CD4-positive, alpha-beta memory T cell (primary cell): ENCODE data around the gene RBM8A. TPM values are rescaled to one million over a fixed set of nuclear protein-coding genes. Genes with fewer than 3 reads are reported as not detected.

ENCODE experiments used
- CTCF ChIA-PET: fragments of 350-600 bp; sonication (Branson Sonifier 250); formaldehyde crosslinking; loops from one replicate; lab custom pipeline; 2021; ENCODE audit warnings: inconsistent platforms; ENCODE audit not compliant: partially characterized antibody; lab: Charles Lee
- POLR2A ChIA-PET: fragments of 350-600 bp; sonication (Branson Sonifier 250); formaldehyde crosslinking; loops from one replicate; lab custom pipeline; 2021; ENCODE audit not compliant: partially characterized antibody; lab: Charles Lee
- DNase-seq, 5 donors: peaks; one replicate each; pipeline versions ENCODE4 v3.0.0 to v3.0.0-alpha.2; 2020 to 2022; ENCODE audit warnings: mixed read lengths in 1 of 5
- H3K27ac ChIP-seq: one replicate; pipeline ENCODE4 v1.7.0; 2013; ENCODE audit warnings: low read depth, low read length
- H3K27me3 ChIP-seq: 2 replicates; pipeline ENCODE4 v1.7.0; 2013; ENCODE audit warnings: mild to moderate bottlenecking, low read length, moderate library complexity; ENCODE audit not compliant: insufficient read depth
- H3K36me3 ChIP-seq: 2 replicates; pipeline ENCODE4 v1.7.0; 2013; ENCODE audit warnings: mild to moderate bottlenecking, low read length, moderate library complexity; ENCODE audit not compliant: insufficient read depth
- H3K4me1 ChIP-seq: 2 replicates; pipeline ENCODE4 v1.7.0; 2013; ENCODE audit warnings: mild to moderate bottlenecking, low read length, moderate library complexity; ENCODE audit not compliant: insufficient read depth
- H3K4me3 ChIP-seq, 2 donors: one replicate each; pipeline ENCODE4 v1.7.0; 2013; ENCODE audit warnings: low read length in 2 of 2, mild to moderate bottlenecking in 1 of 2
- H3K9me3 ChIP-seq, 2 donors: one replicate each; pipeline ENCODE4 v1.7.0; 2013; ENCODE audit warnings: low read length in 2 of 2, control low read depth in 1 of 2; ENCODE audit not compliant: control insufficient read depth in 1 of 2
- H3K27ac Mint-ChIP-seq, 7 donors: one replicate each; pipeline ENCODE4 v1.8.0; 2020 to 2021; ENCODE audit warnings: mixed read lengths in 7 of 7, mild to moderate bottlenecking in 6 of 7, inconsistent platforms in 3 of 7, moderate library complexity in 3 of 7
- H3K27me3 Mint-ChIP-seq, 2 donors: one replicate each; pipeline ENCODE4 v1.8.0; 2020 to 2021; ENCODE audit warnings: mixed read lengths in 2 of 2
- H3K36me3 Mint-ChIP-seq, 2 donors: one replicate each; pipeline ENCODE4 v1.8.0; 2020 to 2021; ENCODE audit warnings: mixed read lengths in 2 of 2, inconsistent platforms in 1 of 2, mild to moderate bottlenecking in 1 of 2
- H3K4me1 Mint-ChIP-seq, 4 donors: one replicate each; pipeline ENCODE4 v1.8.0; 2020 to 2021; ENCODE audit warnings: mixed read lengths in 4 of 4, mild to moderate bottlenecking in 1 of 4
- H3K4me3 Mint-ChIP-seq, 8 donors: one replicate each; pipeline ENCODE4 v1.8.0; 2020 to 2021; ENCODE audit warnings: mixed read lengths in 8 of 8, mild to moderate bottlenecking in 7 of 8, moderate library complexity in 6 of 8, inconsistent platforms in 3 of 8
- H3K9me3 Mint-ChIP-seq, 8 donors: one replicate each; pipeline ENCODE4 v1.8.0; 2020 to 2021; ENCODE audit warnings: mixed read lengths in 8 of 8, mild to moderate bottlenecking in 5 of 8, inconsistent platforms in 3 of 8, moderate library complexity in 1 of 8
- intact Hi-C: fragments of 100-400 bp; cut with micrococcal nuclease; formaldehyde crosslinking; loops from one replicate; pipeline ENCODE4 v1.15.1; 2023
- polyA plus RNA-seq, 2 donors: library from polyadenylated mRNA; unstranded; fragments of 300-500 nt; fragmentation: Illumina TruSeq; gene quantifications; one replicate each; pipeline ENCODE4 v1.2.3, GENCODE V29; 2021
- total RNA-seq, 2 experiments: library from RNA; stranded (reverse); gene quantifications; one replicate each; pipeline ENCODE4 v1.2.3, GENCODE V29; 2021

Gene RBM8A
- total and polyA plus RNA-seq, 4 experiments from 2014 or later = 116 to 169 (median 126) TPM

DNA sequence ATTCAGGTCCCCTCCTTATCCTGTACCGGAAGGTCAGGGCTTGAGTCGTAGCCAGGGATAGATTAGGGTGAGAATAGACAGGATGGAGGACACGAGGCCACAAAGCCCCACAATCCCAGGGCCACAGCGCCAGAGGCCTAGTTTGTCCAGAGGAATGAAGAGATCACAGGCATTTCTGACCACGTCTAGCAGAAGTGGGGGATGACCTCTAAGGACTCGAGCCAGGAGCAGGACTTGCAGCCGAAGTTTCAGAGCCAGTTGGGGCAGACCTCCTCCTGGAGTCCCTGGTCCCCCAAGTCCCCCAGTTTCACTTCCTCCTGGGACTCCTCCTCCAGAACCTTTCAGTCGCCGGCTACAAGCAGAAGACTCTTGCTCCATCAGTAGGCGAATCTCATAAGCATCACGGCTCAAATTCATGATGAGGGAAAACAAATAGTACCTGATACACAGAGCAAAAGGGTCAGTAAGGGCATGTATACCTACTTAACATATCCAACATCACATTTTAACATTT lies 15.1 kb downstream of the RBM8A start:
- H3K4me1 ChIP-seq = peaks cover 7% of the 10 kb centered on the region
- no peak overlapping the region for H3K4me3 Mint-ChIP-seq
- H3K27ac Mint-ChIP-seq = peak overlapping the region in 3 of 7 donors; percentile 14 to 57 (median 43)
- H3K4me1 Mint-ChIP-seq = peaks cover 14 to 19% (median 16%) of the 10 kb centered on the region in 4 donors
- CTCF ChIA-PET = interaction anchor here (4.2 to 7.3 kb wide), 3 partner anchors 21 to 64 kb away, joined by 23 to 121 read pairs (median 37); partner anchors contain the start of genes NUDT17 and PIAS3
- POLR2A ChIA-PET = interaction anchor here (2.1 kb wide), 1 partner anchor 15 kb away, joined by 9 read pairs; the partner anchor contains the start of gene RBM8A
- intact Hi-C loops = no loop called here
- H3K27me3 ChIP-seq = no peaks in the 10 kb centered on the region
- H3K9me3 ChIP-seq = no peaks in the 10 kb centered on the region
- no peak for DNase-seq
- H3K9me3 Mint-ChIP-seq = no peaks in the 10 kb centered on the region
- peaks cover 47 to 51% of the 10 kb centered on the region in 2 donors for H3K36me3 Mint-ChIP-seq
- no peak overlapping the region for H3K27ac ChIP-seq
- no peak overlapping the region for H3K4me3 ChIP-seq
- H3K27me3 Mint-ChIP-seq = no peaks in the 10 kb centered on the region
- peaks cover 20% of the 10 kb centered on the region for H3K36me3 ChIP-seq

DNA sequence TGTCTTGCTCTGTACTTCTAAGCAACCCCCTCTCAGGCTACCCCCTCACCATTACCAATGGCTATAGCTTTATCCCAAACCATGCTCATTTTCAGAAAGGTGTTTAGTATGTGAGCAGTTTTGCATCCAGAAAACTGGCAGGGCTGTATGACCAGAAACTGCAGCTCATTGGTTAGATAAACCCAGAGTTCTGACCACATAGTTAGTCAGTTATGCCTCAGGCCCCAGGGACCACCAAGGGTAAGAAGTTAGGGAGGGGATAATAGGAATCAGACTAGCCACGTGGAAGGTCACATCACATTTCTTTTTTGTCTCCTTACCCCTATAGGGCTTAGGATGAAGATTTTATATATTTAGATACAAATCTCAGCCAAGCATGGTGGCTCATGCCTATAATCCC lies 18.6 kb downstream of the RBM8A start:
- POLR2A ChIA-PET = interaction anchor here (1.2 to 1.9 kb wide), 2 partner anchors 10 to 19 kb away, joined by 3 to 6 read pairs; partner anchors contain the start of gene PEX11B
- no peaks in the 10 kb centered on the region for H3K27me3 Mint-ChIP-seq
- no peak for DNase-seq
- Histone ChIP-seq H3K9me3 (no peaks in the 10 kb centered on the region), H3K4me3 (no peak overlapping the region), H3K4me1 (no peaks in the 10 kb centered on the region), H3K27me3 (no peaks in the 10 kb centered on the region), H3K27ac (no peak overlapping the region), H3K36me3 (peaks cover 13% of the 10 kb centered on the region)
- intact Hi-C loops = no loop called here
- H3K27ac Mint-ChIP-seq = peak overlapping the region in 1 of 7 donors; percentile 47
- H3K36me3 Mint-ChIP-seq = peaks cover 24 to 27% of the 10 kb centered on the region in 2 donors
- CTCF ChIA-PET = interaction anchor here (0.7 to 7.3 kb wide), 12 partner anchors 8 to 105 kb away, joined by 3 to 121 read pairs (median 4); partner anchors contain the start of genes NUDT17, PIAS3 and RBM8A
- peaks cover 4 to 8% (median 6%) of the 10 kb centered on the region in 4 donors for H3K4me1 Mint-ChIP-seq
- H3K4me3 Mint-ChIP-seq = no peak overlapping the region
- H3K9me3 Mint-ChIP-seq = no peaks in the 10 kb centered on the region

DNA sequence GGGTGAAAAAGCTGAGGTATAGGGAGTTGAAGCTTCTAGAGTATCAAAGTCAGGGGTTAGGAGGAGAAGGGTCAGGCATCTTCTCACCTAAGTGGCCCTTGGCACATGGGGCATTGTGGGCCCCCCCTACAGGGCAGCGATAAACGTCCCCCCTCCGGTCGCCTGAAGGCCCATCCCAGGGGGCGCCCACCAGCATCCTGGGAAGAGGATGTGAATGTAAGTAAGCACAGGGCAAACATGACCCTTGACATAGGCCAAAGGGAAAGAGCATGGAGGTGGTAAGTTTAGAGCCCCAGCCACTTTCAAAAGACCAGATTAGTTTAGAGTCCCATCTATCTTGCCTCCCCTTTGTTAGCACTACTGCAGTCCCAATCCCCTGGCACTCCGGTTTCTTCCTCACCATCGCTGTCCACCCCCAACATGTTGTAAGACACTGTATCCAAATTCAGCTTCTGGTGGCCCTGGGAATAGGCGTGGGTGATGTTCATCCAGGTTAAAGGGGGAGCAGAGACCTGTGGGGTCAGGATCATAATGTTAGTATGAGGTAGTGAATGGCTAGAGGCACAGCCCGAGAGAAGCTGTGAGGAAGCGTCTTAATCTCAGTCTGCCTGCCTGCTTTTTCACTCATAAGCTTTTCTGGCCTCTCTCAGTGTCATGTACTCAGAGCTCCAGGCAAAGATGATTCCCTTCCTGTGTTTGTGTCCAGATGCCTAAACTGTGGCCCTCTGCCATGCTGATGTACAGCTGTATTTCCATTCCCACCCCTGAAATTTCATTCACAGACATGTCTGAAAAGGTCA lies 20.1 kb downstream of the RBM8A start:
- ChIA-PET CTCF (interaction anchor here (0.7 to 7.3 kb wide), 4 partner anchors 9 to 59 kb away, joined by 3 to 121 read pairs (median 5); partner anchors contain the start of genes NUDT17 and RBM8A), POLR2A (interaction anchor here (0.6 kb wide), 1 partner anchor 57 kb away, joined by 3 read pairs; the partner anchor contains the start of genes ANKRD34A and POLR3GL)
- H3K27ac ChIP-seq = no peak overlapping the region
- peaks cover 4 to 5% (median 5%) of the 10 kb centered on the region in 4 donors for H3K4me1 Mint-ChIP-seq
- H3K4me3 ChIP-seq = no peak overlapping the region
- no peaks in the 10 kb centered on the region for H3K9me3 Mint-ChIP-seq
- H3K27ac Mint-ChIP-seq = no peak overlapping the region
- H3K27me3 Mint-ChIP-seq = no peaks in the 10 kb centered on the region
- no peak overlapping the region for H3K4me3 Mint-ChIP-seq
- H3K4me1 ChIP-seq = no peaks in the 10 kb centered on the region
- intact Hi-C loops = no loop called here
- H3K27me3 ChIP-seq = no peaks in the 10 kb centered on the region
- H3K36me3 ChIP-seq = peaks cover 12% of the 10 kb centered on the region
- DNase-seq = no peak
- no peaks in the 10 kb centered on the region for H3K9me3 ChIP-seq
- H3K36me3 Mint-ChIP-seq = peaks cover 13 to 16% of the 10 kb centered on the region in 2 donors

DNA sequence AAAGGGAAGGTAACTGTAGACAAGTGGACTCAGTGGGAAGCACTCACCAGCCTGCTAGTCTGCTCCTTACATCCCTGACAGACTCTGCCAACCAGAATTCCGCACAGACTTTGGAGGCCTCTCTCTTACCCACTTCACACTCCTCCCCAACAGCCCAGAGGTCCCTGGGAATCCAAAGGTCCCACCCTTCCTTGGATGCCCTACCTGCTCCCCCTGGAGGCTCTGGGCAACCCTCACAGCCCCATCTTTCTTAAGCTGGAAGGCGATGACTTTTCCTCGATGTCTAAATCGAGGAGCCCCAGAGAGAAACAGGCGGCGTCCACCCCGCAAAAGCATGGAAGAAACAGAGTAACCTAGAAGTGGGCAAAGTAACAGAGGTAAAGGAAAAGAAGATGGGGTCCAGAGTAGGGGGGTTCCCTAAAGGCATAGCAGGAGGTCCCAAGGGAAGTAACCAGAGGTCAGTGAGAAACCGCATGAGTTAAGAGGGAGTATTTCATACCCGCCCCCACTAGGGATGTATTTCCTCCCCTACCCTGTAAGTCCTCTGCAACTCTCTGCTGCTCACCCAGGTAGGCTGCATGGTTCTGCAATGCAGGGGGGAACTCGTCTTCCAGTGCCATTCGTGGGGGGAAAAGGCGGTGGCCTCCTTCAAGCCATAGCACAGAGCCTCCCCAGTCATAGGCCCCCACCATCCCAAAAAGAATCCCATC lies 25.8 kb downstream of the RBM8A start:
- ChIA-PET POLR2A (no interaction called here), CTCF (interaction anchor here (0.7 to 1.3 kb wide), 2 partner anchors 10 to 56 kb away, joined by 3 to 4 read pairs; partner anchors contain the start of gene NUDT17)
- Histone ChIP-seq H3K36me3 (no peaks in the 10 kb centered on the region), H3K9me3 (no peaks in the 10 kb centered on the region), H3K4me1 (no peaks in the 10 kb centered on the region), H3K27ac (no peak overlapping the region), H3K4me3 (no peak overlapping the region), H3K27me3 (no peaks in the 10 kb centered on the region)
- H3K36me3 Mint-ChIP-seq = peaks cover 5 to 7% of the 10 kb centered on the region in 2 donors
- H3K4me3 Mint-ChIP-seq = no peak overlapping the region
- H3K4me1 Mint-ChIP-seq = no peaks in the 10 kb centered on the region
- intact Hi-C loops = no loop called here
- no peaks in the 10 kb centered on the region for H3K27me3 Mint-ChIP-seq
- no peaks in the 10 kb centered on the region for H3K9me3 Mint-ChIP-seq
- DNase-seq = no peak
- peak overlapping the region in 1 of 7 donors; percentile 83 for H3K27ac Mint-ChIP-seq

DNA sequence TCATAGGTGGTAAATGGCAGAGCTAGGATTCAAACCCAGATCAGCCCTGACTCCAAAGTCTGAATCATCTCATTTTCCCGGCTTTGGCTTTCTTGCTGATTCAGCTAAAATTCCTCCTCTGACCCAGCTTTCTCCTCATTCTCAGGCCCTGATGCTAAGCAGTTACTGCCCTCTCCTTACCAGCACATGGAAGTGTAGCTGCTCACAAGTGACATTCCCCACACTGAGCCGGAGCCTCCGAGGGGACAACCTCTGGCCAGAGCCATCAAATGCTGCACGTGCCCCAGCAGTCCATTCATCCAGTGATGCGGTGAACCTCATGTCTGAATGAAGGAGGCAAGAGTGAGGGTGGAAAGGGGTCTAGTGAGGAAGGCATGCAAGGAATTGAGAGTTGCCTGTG lies 28.5 kb downstream of the RBM8A start:
- Histone ChIP-seq H3K36me3 (no peaks in the 10 kb centered on the region), H3K9me3 (no peaks in the 10 kb centered on the region), H3K27ac (no peak overlapping the region), H3K27me3 (no peaks in the 10 kb centered on the region), H3K4me1 (no peaks in the 10 kb centered on the region), H3K4me3 (no peak overlapping the region)
- Mint-ChIP-seq H3K36me3 (peaks cover 5 to 7% of the 10 kb centered on the region in 2 donors), H3K27me3 (no peaks in the 10 kb centered on the region), H3K9me3 (no peaks in the 10 kb centered on the region), H3K4me1 (no peaks in the 10 kb centered on the region), H3K27ac (no peak overlapping the region), H3K4me3 (no peak overlapping the region)
- intact Hi-C loops = no loop called here
- ChIA-PET POLR2A (no interaction called here), CTCF (no interaction called here)
- no peak for DNase-seq

DNA sequence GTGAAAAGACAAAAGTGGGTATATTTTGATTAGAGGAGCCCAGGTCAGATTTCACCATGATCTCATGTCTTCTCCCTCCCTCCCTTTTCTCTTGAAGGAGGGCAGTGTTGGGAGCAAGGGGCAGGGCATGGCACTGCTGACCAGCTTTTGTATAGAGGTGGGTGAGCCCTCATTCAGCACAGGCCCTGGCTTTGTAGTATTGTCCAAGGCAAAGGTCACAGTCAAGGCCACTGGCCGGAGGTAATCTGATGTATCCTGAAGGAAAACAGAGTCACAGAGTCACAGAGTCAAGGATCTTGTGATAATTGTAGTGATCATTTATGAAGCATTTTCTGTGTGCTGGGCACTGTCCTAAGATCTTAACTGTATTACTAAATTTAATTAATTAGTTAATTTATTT lies 29.3 kb downstream of the RBM8A start:
- no peak overlapping the region for H3K4me3 ChIP-seq
- Mint-ChIP-seq H3K27ac (no peak overlapping the region), H3K27me3 (no peaks in the 10 kb centered on the region), H3K9me3 (no peaks in the 10 kb centered on the region), H3K36me3 (peaks cover 5 to 7% of the 10 kb centered on the region in 2 donors), H3K4me1 (no peaks in the 10 kb centered on the region), H3K4me3 (no peak overlapping the region)
- no peaks in the 10 kb centered on the region for H3K9me3 ChIP-seq
- no peak for DNase-seq
- no peaks in the 10 kb centered on the region for H3K4me1 ChIP-seq
- no peaks in the 10 kb centered on the region for H3K36me3 ChIP-seq
- ChIA-PET CTCF (no interaction called here), POLR2A (no interaction called here)
- intact Hi-C loops = no loop called here
- no peak overlapping the region for H3K27ac ChIP-seq
- H3K27me3 ChIP-seq = no peaks in the 10 kb centered on the region
